ENCODE results near the gene TUBB6.

Gene TUBB6

DNA sequence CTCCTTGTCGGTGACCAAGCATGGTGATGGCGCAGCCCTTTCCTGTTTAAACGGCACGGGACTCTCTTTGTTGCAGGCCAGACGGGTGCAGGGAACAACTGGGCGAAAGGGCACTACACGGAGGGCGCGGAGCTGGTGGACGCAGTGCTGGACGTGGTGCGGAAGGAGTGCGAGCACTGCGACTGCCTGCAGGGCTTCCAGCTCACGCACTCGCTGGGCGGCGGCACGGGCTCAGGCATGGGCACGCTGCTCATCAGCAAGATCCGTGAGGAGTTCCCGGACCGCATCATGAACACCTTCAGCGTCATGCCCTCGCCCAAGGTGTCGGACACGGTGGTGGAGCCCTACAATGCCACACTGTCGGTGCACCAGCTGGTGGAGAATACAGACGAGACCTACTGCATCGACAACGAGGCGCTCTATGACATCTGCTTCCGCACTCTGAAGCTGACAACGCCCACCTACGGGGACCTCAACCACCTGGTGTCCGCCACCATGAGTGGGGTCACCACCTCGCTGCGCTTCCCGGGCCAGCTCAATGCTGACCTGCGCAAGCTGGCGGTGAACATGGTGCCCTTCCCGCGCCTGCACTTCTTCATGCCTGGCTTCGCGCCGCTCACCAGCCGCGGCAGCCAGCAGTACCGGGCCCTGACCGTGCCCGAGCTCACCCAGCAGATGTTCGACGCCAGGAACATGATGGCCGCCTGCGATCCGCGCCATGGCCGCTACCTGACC is 17.1 kb downstream of the TUBB6 start:
- H3K4me3 ChIP-seq (ENCODE audit: low read length), result no peak overlapping the region
- DNase-seq (ENCODE audit: low read depth), result no peak
- TF ChIP-seq, protein P1, sequence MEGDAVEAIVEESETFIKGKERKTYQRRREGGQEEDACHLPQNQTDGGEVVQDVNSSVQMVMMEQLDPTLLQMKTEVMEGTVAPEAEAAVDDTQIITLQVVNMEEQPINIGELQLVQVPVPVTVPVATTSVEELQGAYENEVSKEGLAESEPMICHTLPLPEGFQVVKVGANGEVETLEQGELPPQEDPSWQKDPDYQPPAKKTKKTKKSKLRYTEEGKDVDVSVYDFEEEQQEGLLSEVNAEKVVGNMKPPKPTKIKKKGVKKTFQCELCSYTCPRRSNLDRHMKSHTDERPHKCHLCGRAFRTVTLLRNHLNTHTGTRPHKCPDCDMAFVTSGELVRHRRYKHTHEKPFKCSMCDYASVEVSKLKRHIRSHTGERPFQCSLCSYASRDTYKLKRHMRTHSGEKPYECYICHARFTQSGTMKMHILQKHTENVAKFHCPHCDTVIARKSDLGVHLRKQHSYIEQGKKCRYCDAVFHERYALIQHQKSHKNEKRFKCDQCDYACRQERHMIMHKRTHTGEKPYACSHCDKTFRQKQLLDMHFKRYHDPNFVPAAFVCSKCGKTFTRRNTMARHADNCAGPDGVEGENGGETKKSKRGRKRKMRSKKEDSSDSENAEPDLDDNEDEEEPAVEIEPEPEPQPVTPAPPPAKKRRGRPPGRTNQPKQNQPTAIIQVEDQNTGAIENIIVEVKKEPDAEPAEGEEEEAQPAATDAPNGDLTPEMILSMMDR (IDR thresholded peaks at IDR 0.05; ENCODE audit: insufficient read depth, low read depth, low read length, missing control alignments), result no peak

DNA sequence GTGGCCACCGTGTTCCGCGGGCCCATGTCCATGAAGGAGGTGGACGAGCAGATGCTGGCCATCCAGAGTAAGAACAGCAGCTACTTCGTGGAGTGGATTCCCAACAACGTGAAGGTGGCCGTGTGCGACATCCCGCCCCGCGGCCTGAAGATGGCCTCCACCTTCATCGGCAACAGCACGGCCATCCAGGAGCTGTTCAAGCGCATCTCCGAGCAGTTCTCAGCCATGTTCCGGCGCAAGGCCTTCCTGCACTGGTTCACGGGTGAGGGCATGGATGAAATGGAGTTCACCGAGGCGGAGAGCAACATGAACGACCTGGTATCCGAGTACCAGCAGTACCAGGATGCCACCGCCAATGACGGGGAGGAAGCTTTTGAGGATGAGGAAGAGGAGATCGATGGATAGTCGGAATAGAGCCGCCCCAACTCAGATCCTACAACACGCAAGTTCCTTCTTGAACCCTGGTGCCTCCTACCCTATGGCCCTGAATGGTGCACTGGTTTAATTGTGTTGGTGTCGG is 17.7 kb downstream of the TUBB6 start:
- H3K4me3 ChIP-seq (ENCODE audit: low read length), result no peak overlapping the region
- no peak for DNase-seq (ENCODE audit: low read depth)
- TF ChIP-seq, protein P1 (IDR thresholded peaks at IDR 0.05; ENCODE audit: insufficient read depth, low read depth, low read length, missing control alignments), result no peak

DNA sequence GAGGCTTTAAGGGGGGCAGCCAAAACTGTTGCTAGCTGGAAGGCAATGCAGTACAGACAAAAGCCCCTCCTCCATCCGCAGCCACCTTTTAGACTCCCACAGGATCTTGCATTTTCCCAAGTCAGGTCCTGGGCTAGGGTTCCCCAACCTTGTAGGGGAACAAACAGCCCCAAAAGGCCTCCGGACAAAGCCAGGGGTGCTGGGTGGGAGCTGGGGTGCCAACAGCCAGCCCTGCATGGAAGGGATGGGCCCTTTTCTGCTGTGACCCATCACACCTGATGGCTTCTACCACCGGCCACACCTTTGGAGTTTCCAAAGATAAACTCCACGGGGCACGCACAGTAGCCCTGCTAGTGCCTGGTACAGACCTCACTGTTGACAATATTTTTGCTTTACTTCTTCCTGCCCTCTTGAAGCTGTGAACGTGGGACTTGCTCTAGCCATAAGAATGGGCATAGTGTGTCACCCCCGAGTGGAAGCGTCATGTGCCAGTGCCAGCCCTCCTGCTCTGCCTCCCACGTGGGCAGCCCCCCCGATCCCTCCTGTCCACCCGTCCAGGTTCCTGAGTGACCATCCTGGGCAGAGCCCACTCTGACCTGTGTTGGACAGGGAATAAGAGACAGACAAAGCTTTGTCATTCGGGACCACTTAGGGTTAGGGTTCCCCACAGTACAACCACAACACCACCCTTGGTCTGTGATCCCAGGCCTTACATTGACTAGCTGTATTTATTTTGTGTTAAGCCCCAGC is 18.8 kb downstream of the TUBB6 start:
- TF ChIP-seq, protein P1 (IDR thresholded peaks at IDR 0.05; ENCODE audit: insufficient read depth, low read depth, low read length, missing control alignments), result no peak
- H3K4me3 ChIP-seq (ENCODE audit: low read length), result no peak overlapping the region
- DNase-seq (ENCODE audit: low read depth), result no peak

DNA sequence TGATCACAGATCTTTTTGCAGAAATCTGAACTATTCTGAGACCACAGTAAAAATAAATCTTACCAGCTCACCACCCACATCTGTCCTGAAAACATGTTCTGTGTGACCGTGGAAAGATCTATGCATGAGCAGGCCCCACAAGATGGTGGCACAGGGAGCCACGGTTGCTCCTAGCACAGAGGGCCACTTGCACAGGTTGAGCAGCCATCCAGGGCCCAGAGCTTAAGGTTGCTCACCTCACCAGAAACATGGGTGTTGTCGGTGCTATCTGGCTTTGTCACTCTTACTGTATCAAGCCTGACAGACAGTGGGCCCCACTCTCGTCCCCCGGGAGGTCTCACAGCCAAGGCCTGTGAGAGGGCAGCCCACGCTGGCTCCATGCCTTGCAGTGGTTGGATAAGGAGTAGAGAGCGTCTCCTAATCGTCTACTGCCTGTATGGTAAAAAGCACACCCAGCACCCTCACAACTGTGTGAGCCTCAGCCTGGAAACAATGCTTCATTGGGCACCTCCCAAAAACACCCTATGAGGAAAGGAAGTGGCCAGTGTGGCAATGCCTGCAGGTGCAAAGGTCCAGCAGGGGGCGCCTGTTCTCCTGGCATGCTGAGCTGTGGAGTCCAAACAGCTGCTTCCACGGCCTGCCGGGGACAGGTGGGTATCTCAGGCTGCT is 19.6 kb downstream of the TUBB6 start:
- TF ChIP-seq, protein P1 (IDR thresholded peaks at IDR 0.05; ENCODE audit: insufficient read depth, low read depth, low read length, missing control alignments), result peak; percentile 92
- peak; percentile 88 for DNase-seq (ENCODE audit: low read depth)
- H3K4me3 ChIP-seq (ENCODE audit: low read length), result no peak overlapping the region

DNA sequence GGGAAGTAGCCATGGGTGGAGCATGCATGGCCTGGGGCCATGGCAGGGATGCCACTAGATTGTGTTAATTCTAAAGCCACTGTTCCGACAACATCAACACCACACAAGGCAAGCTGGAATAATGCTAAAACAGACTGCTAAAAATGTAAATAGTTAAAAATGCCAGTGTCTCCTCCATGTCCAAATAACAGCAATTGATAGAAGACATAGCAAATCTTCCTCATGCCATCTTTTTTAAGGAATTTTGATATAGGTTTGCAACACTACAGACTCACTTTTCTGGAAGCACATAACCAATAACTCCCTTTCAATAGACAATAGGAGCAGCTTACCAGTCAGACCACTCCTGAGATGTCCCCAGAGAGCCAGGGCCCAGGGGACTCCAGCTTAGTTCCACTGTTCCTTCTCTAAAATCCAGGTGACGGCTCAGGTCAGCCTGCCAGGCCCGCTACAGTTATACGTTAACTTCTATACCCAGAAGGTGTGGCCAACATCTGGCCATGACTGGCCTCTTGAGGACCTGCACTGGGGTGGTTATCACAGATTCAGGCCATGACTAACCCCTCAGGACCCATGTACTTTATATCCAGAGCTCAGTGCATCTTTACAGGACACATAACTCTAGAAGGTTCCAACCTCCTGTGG is 20.3 kb downstream of the TUBB6 start:
- no peak overlapping the region for H3K4me3 ChIP-seq (ENCODE audit: low read length)
- TF ChIP-seq, protein P1 (IDR thresholded peaks at IDR 0.05; ENCODE audit: insufficient read depth, low read depth, low read length, missing control alignments), result no peak
- DNase-seq (ENCODE audit: low read depth), result no peak

DNA sequence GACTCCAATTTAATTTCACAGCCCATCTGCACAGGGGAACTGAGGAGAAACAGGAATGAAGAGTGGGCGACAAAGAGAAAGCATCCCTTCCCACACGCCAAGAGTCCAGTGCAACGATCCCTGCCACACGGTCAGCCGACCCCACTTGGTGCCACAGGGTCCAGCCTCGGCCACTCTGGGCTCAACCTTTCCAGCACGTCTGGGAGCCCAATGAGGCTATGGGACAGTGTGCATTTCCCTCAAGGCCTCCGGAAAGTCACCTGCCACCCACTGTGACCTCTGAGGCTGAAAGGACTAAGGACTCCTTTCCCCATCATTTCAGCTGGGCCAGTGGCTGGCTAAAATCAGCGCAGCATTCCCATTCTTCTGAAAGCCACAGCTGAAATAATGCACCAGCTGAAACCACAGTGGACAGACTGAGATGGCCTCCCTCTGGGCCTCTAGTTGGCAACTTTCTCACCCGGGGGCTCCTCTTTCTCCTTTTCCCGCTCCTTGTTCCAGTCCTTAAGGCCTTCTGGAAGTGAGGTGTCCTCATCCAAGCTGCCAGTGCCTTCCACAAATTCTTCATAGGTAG is 21.2 kb downstream of the TUBB6 start:
- DNase-seq (ENCODE audit: low read depth), result no peak
- H3K4me3 ChIP-seq (ENCODE audit: low read length), result no peak overlapping the region
- TF ChIP-seq, protein P1 (IDR thresholded peaks at IDR 0.05; ENCODE audit: insufficient read depth, low read depth, low read length, missing control alignments), result no peak
